ENCODE data around the gene SLC8A2. TPM values are rescaled to one million over a fixed set of nuclear protein-coding genes. Genes with fewer than 3 reads are reported as not detected.
A peak's percentile ranks its signal among the peaks of the same experiment; 100 is the strongest.

The SLC8A2 gene
- total and polyA plus RNA-seq, 2 experiments from 2014 or later = 0.86 to 10.0 TPM

DNA sequence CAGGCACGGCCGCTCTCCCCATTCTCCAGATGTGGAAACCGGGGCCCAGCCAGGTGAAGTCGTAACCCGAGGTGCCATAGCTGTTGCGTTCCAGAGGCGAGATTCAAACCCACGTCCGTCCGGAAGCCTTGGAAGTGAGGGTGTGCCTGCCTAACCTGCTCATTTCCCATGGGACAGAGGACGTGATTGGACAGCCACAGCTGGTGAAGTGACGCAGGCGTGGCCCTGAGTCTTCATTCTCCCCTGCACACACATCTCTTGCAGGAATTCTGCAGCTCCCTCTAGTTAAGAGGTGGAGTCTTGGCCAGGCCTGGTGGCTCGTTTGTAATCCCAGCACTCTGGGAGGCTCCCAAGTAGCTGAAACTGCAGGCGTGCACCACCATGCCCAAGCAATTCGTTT lies 69.2 kb downstream of the SLC8A2 start:
- peaks cover 8% of the 10 kb centered on the region; the same call in 1 of the 2 replicates for H3F3A ChIP-seq (replicated peaks; ENCODE audit: low read depth)
- H3K4me2 ChIP-seq = no peak overlapping the region
- DNase-seq (ENCODE audit: low spot score) = no peak
- no peaks in the 10 kb centered on the region for H3K9me2 ChIP-seq (ENCODE audit: insufficient read depth)
- peaks cover 17% of the 10 kb centered on the region for H3K27me3 Mint-ChIP-seq (ENCODE audit: insufficient read depth, low read depth, poor library complexity)
- TF ChIP-seq NANOG (IDR thresholded peaks at IDR 0.05; ENCODE audit: borderline replicate concordance) = no peak
- no peak for TF ChIP-seq EZH2 (IDR thresholded peaks at IDR 0.05; ENCODE audit: low read depth, unreplicated experiment)
- TF ChIP-seq, protein P1, sequence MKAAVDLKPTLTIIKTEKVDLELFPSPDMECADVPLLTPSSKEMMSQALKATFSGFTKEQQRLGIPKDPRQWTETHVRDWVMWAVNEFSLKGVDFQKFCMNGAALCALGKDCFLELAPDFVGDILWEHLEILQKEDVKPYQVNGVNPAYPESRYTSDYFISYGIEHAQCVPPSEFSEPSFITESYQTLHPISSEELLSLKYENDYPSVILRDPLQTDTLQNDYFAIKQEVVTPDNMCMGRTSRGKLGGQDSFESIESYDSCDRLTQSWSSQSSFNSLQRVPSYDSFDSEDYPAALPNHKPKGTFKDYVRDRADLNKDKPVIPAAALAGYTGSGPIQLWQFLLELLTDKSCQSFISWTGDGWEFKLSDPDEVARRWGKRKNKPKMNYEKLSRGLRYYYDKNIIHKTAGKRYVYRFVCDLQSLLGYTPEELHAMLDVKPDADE (IDR thresholded peaks at IDR 0.05) = no peak
- TF ChIP-seq POLR2AphosphoS5 (IDR thresholded peaks at IDR 0.05; ENCODE audit: low read depth) = no peak
- H3K4me3 ChIP-seq = no peak overlapping the region
- no peaks in the 10 kb centered on the region for H4K20me1 ChIP-seq (replicated peaks; ENCODE audit: insufficient read depth)
- no peaks in the 10 kb centered on the region for H3K79me2 ChIP-seq (replicated peaks; ENCODE audit: insufficient read depth)
- H3K27ac ChIP-seq (ENCODE audit: low read depth) = no peak overlapping the region
- no peaks in the 10 kb centered on the region for H3K9me3 Mint-ChIP-seq
- H3K27me3 ChIP-seq (ENCODE audit: insufficient read depth) = no peaks in the 10 kb centered on the region
- H3K27ac Mint-ChIP-seq = no peak overlapping the region
- no peak for ATAC-seq
- H3K36me3 Mint-ChIP-seq (ENCODE audit: low read depth) = no peaks in the 10 kb centered on the region; the same call in 2 of the 3 replicates
- H2AFZ ChIP-seq = no peak overlapping the region
- peaks cover 25% of the 10 kb centered on the region for H3K4me1 ChIP-seq (ENCODE audit: insufficient read depth)
- peaks cover 28% of the 10 kb centered on the region for H3K4me1 Mint-ChIP-seq
- H3K4me3 Mint-ChIP-seq = no peak overlapping the region
- H3K36me3 ChIP-seq (ENCODE audit: insufficient read depth) = no peaks in the 10 kb centered on the region

DNA sequence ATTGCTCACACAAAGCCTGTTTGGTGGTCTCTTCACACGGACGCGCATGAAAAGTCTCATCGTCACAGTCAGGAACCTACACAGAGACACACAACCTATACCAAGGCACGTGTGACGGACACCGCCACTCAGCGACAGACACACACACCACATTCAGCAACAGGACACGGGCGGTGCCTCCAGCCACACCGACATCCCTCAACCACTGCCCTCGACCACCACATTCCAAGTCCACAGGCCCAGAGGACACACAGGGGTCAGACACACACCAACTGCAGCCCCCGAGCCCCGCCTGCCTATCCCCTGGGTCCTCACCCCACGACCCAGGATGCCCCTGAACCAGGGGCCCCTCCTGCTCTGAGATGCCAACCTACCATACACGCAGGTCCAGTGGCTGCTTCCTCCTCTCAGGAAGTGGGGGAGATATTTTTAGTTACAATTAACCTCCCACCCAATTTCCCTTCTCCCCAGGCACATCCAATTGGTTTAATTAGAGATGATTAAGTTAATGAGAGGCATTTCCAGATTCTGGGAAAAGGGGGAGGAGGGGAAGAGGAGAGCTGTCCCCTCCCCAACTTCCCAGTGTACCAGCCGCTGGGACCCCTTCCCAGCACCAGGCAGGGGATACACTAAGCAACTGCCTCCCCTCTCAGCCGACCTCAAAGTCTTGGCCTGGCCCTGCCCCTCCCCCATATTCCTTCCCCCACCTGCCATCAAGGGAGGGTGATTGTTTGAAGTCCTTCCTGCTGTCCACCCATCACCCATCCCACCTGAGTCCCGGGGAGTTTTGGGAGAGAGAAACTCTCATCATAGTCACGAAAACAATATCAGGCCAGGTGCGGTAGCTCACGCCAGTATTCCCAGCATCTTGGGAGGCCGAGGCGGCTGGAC lies 72.7 kb downstream of the SLC8A2 start:
- peak overlapping the region; percentile 100 for H3K27ac ChIP-seq (ENCODE audit: low read depth)
- no peaks in the 10 kb centered on the region for H3K27me3 ChIP-seq (ENCODE audit: insufficient read depth)
- Mint-ChIP-seq H3K27ac (peak overlapping the region; percentile 92), H3K9me3 (peaks cover 6% of the 10 kb centered on the region), H3K4me3 (peak overlapping the region; percentile 41), H3K27me3 (ENCODE audit: insufficient read depth, low read depth, poor library complexity) (peaks cover 9% of the 10 kb centered on the region), H3K4me1 (peaks cover 38% of the 10 kb centered on the region), H3K36me3 (ENCODE audit: low read depth) (peaks cover 6% of the 10 kb centered on the region)
- peak; percentile 75 for ATAC-seq
- peak overlapping the region; percentile 78 for H3K4me2 ChIP-seq
- no peaks in the 10 kb centered on the region for H4K20me1 ChIP-seq (replicated peaks; ENCODE audit: insufficient read depth)
- H3K9me2 ChIP-seq (ENCODE audit: insufficient read depth) = no peaks in the 10 kb centered on the region
- DNase-seq (ENCODE audit: low spot score) = peak; percentile 63
- no peaks in the 10 kb centered on the region for H3K36me3 ChIP-seq (ENCODE audit: insufficient read depth)
- H3K4me3 ChIP-seq = peak overlapping the region; percentile 41
- H3K4me1 ChIP-seq (ENCODE audit: insufficient read depth) = peaks cover 18% of the 10 kb centered on the region
- 0 out of 2 replicates have a peak, but pooled peaks cover 6% of the 10 kb centered on the region for H3F3A ChIP-seq (replicated peaks; ENCODE audit: low read depth)
- H3K79me2 ChIP-seq (replicated peaks; ENCODE audit: insufficient read depth) = no peaks in the 10 kb centered on the region
- TF ChIP-seq POLR2AphosphoS5 (IDR thresholded peaks at IDR 0.05; ENCODE audit: low read depth) (peak; percentile 12; the same call in 1 of the 2 replicates), JUNB (IDR thresholded peaks at IDR 0.05; ENCODE audit: unreplicated experiment) (no peak), ZNF331 (CRISPR knock-in tag; IDR thresholded peaks at IDR 0.05; ENCODE audit: low read depth) (no peak), ZNF114 (CRISPR knock-in tag; IDR thresholded peaks at IDR 0.05) (no peak), EZH2phosphoT487 (IDR thresholded peaks at IDR 0.05; ENCODE audit: unreplicated experiment) (no peak), CREB1 (CRISPR knock-in tag; IDR thresholded peaks at IDR 0.05; ENCODE audit: low read depth) (no peak)
- TF ChIP-seq, protein P1 (IDR thresholded peaks at IDR 0.05) = no peak
- no peak overlapping the region for H2AFZ ChIP-seq
